Measurements from ENCODE around the gene KIRREL1.

- TF ChIP-seq CTCF (conservative IDR thresholded peaks at IDR 0.05) (no peak), EZH2 (IDR thresholded peaks at IDR 0.05; ENCODE audit: low read depth) (no peak)
Measured at GRCh38 chr1:158028969-158029368, 35.5 kb downstream of the KIRREL1 start.

Data from PC-9 (cell line).